ENCODE measurements around the gene RILP. TPM values are rescaled to one million over a fixed set of nuclear protein-coding genes. Genes with fewer than 3 reads are reported as not detected.

Gene RILP
- total RNA-seq, 4 donors from 2014 or later, result 17.6 to 59.1 (median 57.3) TPM

- WGBS, 2 donors, result 73 to 76% methylated on average over 16 to 19 of the region's 19 CpGs
- Histone ChIP-seq H3K9me3 (no peaks in the 10 kb centered on the region), H3K36me3 (peaks cover 0 to 22% (median 0%) of the 10 kb centered on the region in 3 donors), H3K27ac (no peak overlapping the region), H3K4me1 (peaks cover 0 to 6% (median under 1%) of the 10 kb centered on the region in 4 donors), H3K4me3 (no peak overlapping the region), H3K27me3 (no peaks in the 10 kb centered on the region)
- TF ChIP-seq POLR2A (IDR thresholded peaks at IDR 0.05), result no peak
- TF ChIP-seq, protein P1, sequence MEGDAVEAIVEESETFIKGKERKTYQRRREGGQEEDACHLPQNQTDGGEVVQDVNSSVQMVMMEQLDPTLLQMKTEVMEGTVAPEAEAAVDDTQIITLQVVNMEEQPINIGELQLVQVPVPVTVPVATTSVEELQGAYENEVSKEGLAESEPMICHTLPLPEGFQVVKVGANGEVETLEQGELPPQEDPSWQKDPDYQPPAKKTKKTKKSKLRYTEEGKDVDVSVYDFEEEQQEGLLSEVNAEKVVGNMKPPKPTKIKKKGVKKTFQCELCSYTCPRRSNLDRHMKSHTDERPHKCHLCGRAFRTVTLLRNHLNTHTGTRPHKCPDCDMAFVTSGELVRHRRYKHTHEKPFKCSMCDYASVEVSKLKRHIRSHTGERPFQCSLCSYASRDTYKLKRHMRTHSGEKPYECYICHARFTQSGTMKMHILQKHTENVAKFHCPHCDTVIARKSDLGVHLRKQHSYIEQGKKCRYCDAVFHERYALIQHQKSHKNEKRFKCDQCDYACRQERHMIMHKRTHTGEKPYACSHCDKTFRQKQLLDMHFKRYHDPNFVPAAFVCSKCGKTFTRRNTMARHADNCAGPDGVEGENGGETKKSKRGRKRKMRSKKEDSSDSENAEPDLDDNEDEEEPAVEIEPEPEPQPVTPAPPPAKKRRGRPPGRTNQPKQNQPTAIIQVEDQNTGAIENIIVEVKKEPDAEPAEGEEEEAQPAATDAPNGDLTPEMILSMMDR (IDR thresholded peaks at IDR 0.05), result no peak
- no peak for DNase-seq (ENCODE audit: low spot score in 2 of 2)
Observed at GRCh38 chr17:1638624-1639300, 10.9 kb downstream of the RILP start.

DNA sequence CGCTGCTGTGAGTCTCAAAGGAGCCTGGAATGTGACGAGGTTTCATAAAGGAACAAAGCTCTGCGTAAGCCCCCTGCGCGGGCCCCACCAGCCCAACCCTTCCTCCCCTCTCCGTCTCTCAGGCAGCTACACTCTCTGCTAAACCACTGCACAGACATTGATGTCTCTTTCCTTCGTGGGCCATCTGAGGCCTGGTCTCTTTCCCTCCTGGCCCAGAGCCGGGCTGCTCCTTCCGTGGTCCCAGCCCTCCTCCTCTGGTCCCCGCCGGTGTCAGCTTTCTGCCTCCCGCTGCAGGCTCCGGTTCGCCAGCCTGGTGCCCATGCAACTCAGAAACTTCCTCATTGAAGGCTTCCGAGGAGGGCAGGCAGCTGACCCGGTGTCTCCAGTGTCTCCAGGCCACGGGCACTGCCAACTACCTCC is 11.5 kb downstream of the RILP start:
- H3K27ac ChIP-seq, result no peak overlapping the region
- WGBS, 2 donors, result 49 to 50% methylated on average over 14 to 17 of the region's 17 CpGs
- H3K36me3 ChIP-seq, result peaks cover 0 to 22% (median 0%) of the 10 kb centered on the region in 3 donors
- peaks cover 0 to under 1% (median 0%) of the 10 kb centered on the region in 4 donors for H3K4me1 ChIP-seq
- TF ChIP-seq POLR2A (IDR thresholded peaks at IDR 0.05) (no peak), EP300 (IDR thresholded peaks at IDR 0.05) (no peak)
- TF ChIP-seq, protein P1 (IDR thresholded peaks at IDR 0.05), result no peak
- no peaks in the 10 kb centered on the region for H3K27me3 ChIP-seq
- DNase-seq (ENCODE audit: low spot score in 2 of 2), result no peak
- H3K4me3 ChIP-seq, result no peak overlapping the region
- H3K9me3 ChIP-seq, result no peaks in the 10 kb centered on the region

DNA sequence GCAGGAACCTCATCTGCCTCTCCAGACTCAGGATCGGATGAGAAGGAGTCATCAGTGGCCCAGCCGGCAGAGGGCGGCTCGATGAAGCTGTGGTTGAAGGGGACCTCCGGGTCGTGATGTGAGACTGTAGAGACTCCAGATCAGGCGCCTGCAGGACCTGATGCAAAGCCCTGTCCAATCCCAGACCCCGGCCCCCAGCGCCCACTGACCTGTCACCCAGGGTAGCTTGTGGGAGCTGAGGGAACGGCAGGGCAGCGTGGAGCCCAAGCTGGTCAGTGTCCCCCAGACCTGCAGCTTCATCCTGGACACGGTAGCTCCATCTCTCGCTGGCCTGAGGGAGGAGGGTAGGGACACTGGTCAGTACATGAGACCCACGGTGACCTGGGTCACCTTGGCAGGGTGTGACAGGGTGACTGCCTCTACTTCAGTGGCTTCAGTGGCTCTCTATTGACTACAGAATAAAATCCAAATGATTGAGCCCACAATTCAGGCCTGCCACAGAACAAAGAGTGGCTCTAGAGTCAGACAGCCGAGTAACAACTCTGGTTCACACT is 12.9 kb downstream of the RILP start:
- WGBS, 2 donors, result 82 to 85% methylated on average over 14 to 15 of the region's 15 CpGs
- peaks cover 0 to 22% (median 0%) of the 10 kb centered on the region in 3 donors for H3K36me3 ChIP-seq
- TF ChIP-seq EP300 (IDR thresholded peaks at IDR 0.05) (no peak), POLR2A (IDR thresholded peaks at IDR 0.05) (no peak)
- TF ChIP-seq, protein P1 (IDR thresholded peaks at IDR 0.05), result no peak
- H3K27ac ChIP-seq, result no peak overlapping the region
- no peaks in the 10 kb centered on the region for H3K9me3 ChIP-seq
- no peaks in the 10 kb centered on the region for H3K27me3 ChIP-seq
- no peaks in the 10 kb centered on the region for H3K4me1 ChIP-seq
- DNase-seq (ENCODE audit: low spot score in 2 of 2), result no peak
- H3K4me3 ChIP-seq, result no peak overlapping the region

- 85 to 91% methylated on average over 10 of the region's 10 CpGs for WGBS, 2 donors
- no peak overlapping the region for H3K4me3 ChIP-seq
- H3K36me3 ChIP-seq, result peaks cover 0 to 22% (median 0%) of the 10 kb centered on the region in 3 donors
- H3K9me3 ChIP-seq, result no peaks in the 10 kb centered on the region
- no peak for TF ChIP-seq EP300 (IDR thresholded peaks at IDR 0.05)
- no peak for TF ChIP-seq POLR2A (IDR thresholded peaks at IDR 0.05)
- TF ChIP-seq, protein P1 (IDR thresholded peaks at IDR 0.05), result no peak
- DNase-seq (ENCODE audit: low spot score in 2 of 2), result no peak
- H3K27ac ChIP-seq, result no peak overlapping the region
- H3K4me1 ChIP-seq, result no peaks in the 10 kb centered on the region
- H3K27me3 ChIP-seq, result no peaks in the 10 kb centered on the region
Observed at GRCh38 chr17:1635675-1636465, 13.8 kb downstream of the RILP start.

Data from tibial nerve (tissue), 4 donors.